PC-3 (cell line): ENCODE results near the gene TNFAIP8L3.
"Not testable (repeated sequence)": the region's sequence is repeated elsewhere in the genome, so short reads cannot be mapped to it uniquely, and the experiment has no call there.

Experiments
- EZH2 ChIP-seq: fragments of 300-600 bp; sonication (generic); IDR thresholded peaks from one replicate; pipeline ENCODE4 v1.6.1; 2017; ENCODE audit warnings: antibody characterized with exemption, mild to moderate bottlenecking, low read length; ENCODE audit not compliant: unreplicated experiment
- TF ChIP-seq, protein P1 (sequence below): fragments of 300-600 bp; sonication (generic); conservative IDR thresholded peaks from 2 replicates; pipeline ENCODE4 v1.5.1; 2017; ENCODE audit warnings: antibody characterized with exemption, low read depth, mild to moderate bottlenecking, low read length

DNA sequence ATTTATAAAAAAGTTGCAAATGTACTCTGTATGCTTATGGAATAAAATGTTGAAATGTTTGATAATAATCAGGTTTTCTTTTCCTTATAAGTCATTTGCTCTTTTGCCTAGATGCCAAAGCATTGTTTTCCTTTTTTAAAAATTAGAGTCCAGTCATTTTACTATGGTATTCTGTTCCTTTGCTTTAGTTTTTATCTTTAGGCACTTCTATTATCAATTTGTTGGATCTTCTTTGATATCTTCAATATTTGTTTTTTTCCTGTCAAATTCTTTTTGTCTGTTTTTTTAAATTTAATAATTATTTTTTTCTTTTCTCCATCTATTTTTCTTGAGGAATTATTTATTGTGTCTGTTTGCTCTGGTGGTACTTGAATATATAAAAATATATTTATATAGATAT lies 28.3 kb upstream of the TNFAIP8L3 start:
- TF ChIP-seq, protein P1, sequence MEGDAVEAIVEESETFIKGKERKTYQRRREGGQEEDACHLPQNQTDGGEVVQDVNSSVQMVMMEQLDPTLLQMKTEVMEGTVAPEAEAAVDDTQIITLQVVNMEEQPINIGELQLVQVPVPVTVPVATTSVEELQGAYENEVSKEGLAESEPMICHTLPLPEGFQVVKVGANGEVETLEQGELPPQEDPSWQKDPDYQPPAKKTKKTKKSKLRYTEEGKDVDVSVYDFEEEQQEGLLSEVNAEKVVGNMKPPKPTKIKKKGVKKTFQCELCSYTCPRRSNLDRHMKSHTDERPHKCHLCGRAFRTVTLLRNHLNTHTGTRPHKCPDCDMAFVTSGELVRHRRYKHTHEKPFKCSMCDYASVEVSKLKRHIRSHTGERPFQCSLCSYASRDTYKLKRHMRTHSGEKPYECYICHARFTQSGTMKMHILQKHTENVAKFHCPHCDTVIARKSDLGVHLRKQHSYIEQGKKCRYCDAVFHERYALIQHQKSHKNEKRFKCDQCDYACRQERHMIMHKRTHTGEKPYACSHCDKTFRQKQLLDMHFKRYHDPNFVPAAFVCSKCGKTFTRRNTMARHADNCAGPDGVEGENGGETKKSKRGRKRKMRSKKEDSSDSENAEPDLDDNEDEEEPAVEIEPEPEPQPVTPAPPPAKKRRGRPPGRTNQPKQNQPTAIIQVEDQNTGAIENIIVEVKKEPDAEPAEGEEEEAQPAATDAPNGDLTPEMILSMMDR: not testable (repeated sequence)
- TF ChIP-seq EZH2: not testable (repeated sequence)
